ENCODE measurements around the gene MYCBPAP.

Gene MYCBPAP

DNA sequence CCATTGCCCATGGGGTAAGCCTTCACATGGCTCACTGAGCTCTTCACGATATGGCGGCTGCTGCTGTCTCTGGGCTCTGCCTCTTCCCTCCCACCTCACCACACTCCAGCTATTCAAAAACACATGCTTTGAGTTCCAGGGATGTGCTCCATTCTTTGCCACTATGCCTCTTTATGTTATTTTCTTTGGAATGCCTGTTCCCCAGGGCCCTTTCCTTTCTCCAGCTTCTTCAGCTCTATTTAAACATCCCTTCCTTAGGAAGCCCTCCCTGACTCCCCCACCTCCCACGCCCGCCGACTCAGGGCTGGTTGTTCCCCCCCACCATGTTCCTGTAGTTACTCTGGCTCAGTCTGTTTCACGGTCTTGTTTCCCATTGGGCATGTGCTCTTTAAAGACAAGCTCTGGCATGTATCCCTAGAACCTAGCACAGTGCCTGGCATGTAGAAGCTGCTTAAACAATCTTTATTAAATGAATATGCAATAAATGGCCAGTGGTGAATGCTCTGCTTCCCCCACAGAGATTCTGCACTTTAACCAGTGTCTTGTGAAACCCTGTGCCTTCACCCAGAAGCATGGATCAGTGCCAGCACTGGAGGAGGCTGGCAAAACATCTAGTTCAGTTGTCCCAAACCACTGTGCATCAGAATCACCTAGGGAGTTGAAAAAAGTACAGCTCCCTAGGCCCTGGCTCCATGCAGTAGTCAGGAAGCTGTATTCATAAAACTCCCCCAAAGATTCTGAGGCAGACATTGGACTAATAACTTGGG, 6.9 kb downstream of the MYCBPAP start:
- H2AFZ ChIP-seq (ENCODE audit: low read depth): no peak overlapping the region
- no peak overlapping the region for H3K4me2 ChIP-seq
- no peaks in the 10 kb centered on the region for H4K20me1 ChIP-seq (ENCODE audit: insufficient read depth)
- no peak overlapping the region for H3K27ac ChIP-seq
- H3K9ac ChIP-seq: no peak overlapping the region
- H3K4me3 ChIP-seq (IDR thresholded peaks at IDR 0.05; ENCODE audit: insufficient read depth, low read depth, low read length): no peak overlapping the region
- no peaks in the 10 kb centered on the region for H3K79me2 ChIP-seq (ENCODE audit: insufficient read depth, low read depth)
- H3K27me3 ChIP-seq (ENCODE audit: insufficient read depth, low read depth): no peaks in the 10 kb centered on the region
- H3K4me1 ChIP-seq (ENCODE audit: low read depth, poor library complexity, severe bottlenecking): peaks cover under 1% of the 10 kb centered on the region
- no peak for TF ChIP-seq CTCF (conservative IDR thresholded peaks at IDR 0.05; ENCODE audit: low read depth, low read length)
- no peaks in the 10 kb centered on the region for H3K36me3 ChIP-seq (ENCODE audit: insufficient read depth)

DNA sequence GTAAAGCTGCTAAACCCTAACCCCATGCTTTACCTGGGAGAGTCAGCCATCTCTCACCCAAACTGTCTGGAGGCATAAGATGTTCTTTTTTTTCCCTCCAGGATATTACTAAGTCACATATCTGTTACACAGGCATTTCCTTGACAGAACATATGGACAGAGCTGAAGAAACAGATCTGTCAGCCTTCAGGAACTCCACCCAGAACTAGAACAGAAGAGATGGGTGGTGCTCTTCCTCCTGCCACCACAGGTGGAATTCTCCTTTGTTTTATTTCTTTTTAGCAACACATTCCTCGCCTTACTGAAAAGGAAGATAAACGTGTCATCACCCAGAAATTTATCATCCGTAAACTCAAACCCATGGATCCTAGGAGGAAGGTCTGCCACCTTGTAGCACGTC, 8.8 kb downstream of the MYCBPAP start:
- Histone ChIP-seq H3K36me3 (ENCODE audit: insufficient read depth) (no peaks in the 10 kb centered on the region), H3K4me2 (no peak overlapping the region), H3K27ac (no peak overlapping the region), H3K4me1 (ENCODE audit: low read depth, poor library complexity, severe bottlenecking) (peaks cover 6% of the 10 kb centered on the region), H4K20me1 (ENCODE audit: insufficient read depth) (no peaks in the 10 kb centered on the region), H2AFZ (ENCODE audit: low read depth) (no peak overlapping the region), H3K27me3 (ENCODE audit: insufficient read depth, low read depth) (no peaks in the 10 kb centered on the region), H3K79me2 (ENCODE audit: insufficient read depth, low read depth) (no peaks in the 10 kb centered on the region), H3K9ac (no peak overlapping the region), H3K4me3 (IDR thresholded peaks at IDR 0.05; ENCODE audit: insufficient read depth, low read depth, low read length) (no peak overlapping the region)
- TF ChIP-seq CTCF (conservative IDR thresholded peaks at IDR 0.05; ENCODE audit: low read depth, low read length): no peak

- no peak overlapping the region for H2AFZ ChIP-seq (ENCODE audit: low read depth)
- no peaks in the 10 kb centered on the region for H3K27me3 ChIP-seq (ENCODE audit: insufficient read depth, low read depth)
- TF ChIP-seq CTCF (conservative IDR thresholded peaks at IDR 0.05; ENCODE audit: low read depth, low read length): no peak
- no peaks in the 10 kb centered on the region for H3K79me2 ChIP-seq (ENCODE audit: insufficient read depth, low read depth)
- no peak overlapping the region for H3K4me3 ChIP-seq (IDR thresholded peaks at IDR 0.05; ENCODE audit: insufficient read depth, low read depth, low read length)
- H3K36me3 ChIP-seq (ENCODE audit: insufficient read depth): no peaks in the 10 kb centered on the region
- H3K4me2 ChIP-seq: no peak overlapping the region
- no peak overlapping the region for H3K27ac ChIP-seq
- H4K20me1 ChIP-seq (ENCODE audit: insufficient read depth): no peaks in the 10 kb centered on the region
- H3K4me1 ChIP-seq (ENCODE audit: low read depth, poor library complexity, severe bottlenecking): peaks cover 6% of the 10 kb centered on the region
- no peak overlapping the region for H3K9ac ChIP-seq
Observed at GRCh38 chr17:50517504-50518383, 9.5 kb downstream of the MYCBPAP start.

DNA sequence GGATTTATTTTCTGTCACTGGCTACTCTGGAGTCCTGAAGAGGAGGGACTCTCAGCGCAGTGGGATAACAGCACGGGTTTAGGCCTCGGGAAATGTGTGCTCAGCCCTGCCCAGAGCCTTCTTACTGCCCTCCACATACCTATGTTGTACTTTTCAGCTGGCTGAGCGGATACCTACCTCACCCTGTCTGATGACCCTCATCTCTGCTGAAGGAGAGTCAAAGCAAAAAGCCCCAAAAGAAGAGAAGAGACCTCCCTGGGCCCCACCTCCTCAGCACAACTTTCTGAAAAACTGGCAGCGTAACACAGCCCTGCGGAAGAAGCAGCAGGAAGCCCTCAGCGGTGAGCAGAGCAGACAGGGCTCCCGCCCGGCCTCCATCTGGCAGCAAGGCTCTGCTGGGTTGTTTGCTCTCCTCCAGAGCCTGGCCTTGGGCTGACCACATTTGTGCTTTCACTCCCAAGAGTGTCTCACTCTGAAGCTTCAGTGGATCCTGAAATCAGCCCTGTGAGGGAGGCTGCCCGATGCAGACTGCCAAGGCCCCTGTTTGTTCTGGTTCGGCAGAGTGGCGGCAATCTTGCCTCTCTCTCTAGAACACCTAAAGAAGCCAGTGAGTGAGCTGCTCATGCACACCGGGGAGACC, 10.3 kb downstream of the MYCBPAP start:
- no peak overlapping the region for H3K4me3 ChIP-seq (IDR thresholded peaks at IDR 0.05; ENCODE audit: insufficient read depth, low read depth, low read length)
- H2AFZ ChIP-seq (ENCODE audit: low read depth): no peak overlapping the region
- no peak overlapping the region for H3K27ac ChIP-seq
- H3K9ac ChIP-seq: no peak overlapping the region
- no peak for TF ChIP-seq CTCF (conservative IDR thresholded peaks at IDR 0.05; ENCODE audit: low read depth, low read length)
- no peaks in the 10 kb centered on the region for H3K79me2 ChIP-seq (ENCODE audit: insufficient read depth, low read depth)
- no peak overlapping the region for H3K4me2 ChIP-seq
- H4K20me1 ChIP-seq (ENCODE audit: insufficient read depth): no peaks in the 10 kb centered on the region
- H3K27me3 ChIP-seq (ENCODE audit: insufficient read depth, low read depth): no peaks in the 10 kb centered on the region
- peaks cover 6% of the 10 kb centered on the region for H3K4me1 ChIP-seq (ENCODE audit: low read depth, poor library complexity, severe bottlenecking)
- H3K36me3 ChIP-seq (ENCODE audit: insufficient read depth): no peaks in the 10 kb centered on the region
